ENCODE measurements around the gene SCGB1D1.

The SCGB1D1 gene

DNA sequence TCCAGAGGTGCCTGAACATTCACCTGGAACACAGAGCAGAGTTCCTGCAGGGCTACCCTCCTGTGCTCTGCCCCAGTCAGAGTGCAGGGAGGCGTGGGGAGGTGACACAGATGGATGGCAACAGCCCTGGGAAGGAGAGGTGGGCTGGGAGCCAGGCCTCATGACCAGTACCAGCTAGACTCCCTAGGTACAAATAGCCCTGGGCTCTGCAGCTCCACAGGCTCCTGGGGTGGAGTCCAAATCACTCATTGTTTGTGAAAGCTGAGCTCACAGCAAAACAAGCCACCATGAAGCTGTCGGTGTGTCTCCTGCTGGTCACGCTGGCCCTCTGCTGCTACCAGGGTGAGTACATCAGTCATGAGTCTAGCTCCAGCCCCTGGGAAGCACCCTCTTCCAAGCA is 52.0 kb downstream of the SCGB1D1 start, which contains the start of gene SCGB1D2:
TSS of gene SCGB1D2 (plus strand) at position 219 of the 400 bp plus-strand sequence. CDS start at position 288, 69 bp downstream.
- Histone ChIP-seq H4K8ac (ENCODE audit: low read depth, low read length) (no peak within 1 kb of the TSS), H3K79me1 (ENCODE audit: low read depth, low read length) (no peaks in the 10 kb centered on the region), H2AK5ac (ENCODE audit: low read depth, low read length) (no peak within 1 kb of the TSS), H3K23ac (ENCODE audit: low read depth, low read length, poor library complexity) (no peak within 1 kb of the TSS), H3K4ac (ENCODE audit: low read length) (no peak within 1 kb of the TSS), H2BK15ac (ENCODE audit: low read length) (no peak within 1 kb of the TSS), H2BK5ac (ENCODE audit: low read length) (no peak within 1 kb of the TSS), H3K9ac (ENCODE audit: low read depth, low read length, poor library complexity) (no peak within 1 kb of the TSS), H4K91ac (ENCODE audit: low read depth, low read length, poor library complexity) (no peak within 1 kb of the TSS), H3K4me2 (ENCODE audit: insufficient read depth, low read length, poor library complexity, severe bottlenecking) (no peak within 1 kb of the TSS), H3K27me3 (ENCODE audit: control insufficient read depth in 3 of 3, insufficient read depth in 3 of 3, low read depth in 1 of 3, low read length in 3 of 3) (peaks cover 0 to 7% (median 0%) of the 10 kb centered on the region in 3 experiments), H3K27ac (replicated peaks; ENCODE audit: low read length) (no peak within 1 kb of the TSS), H3K18ac (ENCODE audit: low read length) (no peak within 1 kb of the TSS), H3K36me3 (replicated peaks in 1 of 2; ENCODE audit: control insufficient read depth in 2 of 2, insufficient read depth in 2 of 2, low read length in 2 of 2) (no peaks in the 10 kb centered on the region), H2BK120ac (ENCODE audit: low read depth, low read length) (no peak within 1 kb of the TSS), H3K4me1 (ENCODE audit: control insufficient read depth in 2 of 2, insufficient read depth in 1 of 2, low read depth in 1 of 2, low read length in 2 of 2) (peaks cover 0 to 2% of the 10 kb centered on the region in 2 donors), H2AFZ (ENCODE audit: low read length) (no peak within 1 kb of the TSS), H3K4me3 (ENCODE audit: low read length in 2 of 2) (no peak within 1 kb of the TSS), H3K14ac (ENCODE audit: low read length) (no peak within 1 kb of the TSS), H3K9me3 (replicated peaks in 1 of 2; ENCODE audit: control insufficient read depth in 2 of 2, insufficient read depth in 1 of 2, low read depth in 1 of 2, low read length in 2 of 2) (no peaks in the 10 kb centered on the region), H2BK12ac (ENCODE audit: low read length) (no peak within 1 kb of the TSS)
- WGBS, 2 donors (ENCODE audit: extremely low coverage in 2 of 2, insufficient read length in 2 of 2, insufficient replicate concordance in 1 of 2): no CpG with 5 or more reads among the region's 3 CpGs
- DNase-seq (ENCODE audit: low spot score): no peak

All from neuronal stem cell (in vitro differentiated cells).